Transverse colon (tissue), 4 donors: ENCODE measurements around the gene SLC6A18. TPM values are rescaled to one million over a fixed set of nuclear protein-coding genes. Genes with fewer than 3 reads are reported as not detected.

Experiments used
- DNase-seq: peaks from one replicate; pipeline ENCODE4 v3.0.0-alpha.2; 2019
- H3K27ac ChIP-seq, 4 donors: fragments of 200-600 bp; sonication (generic); 2 replicates each; pipeline ENCODE4 v1.5.1; 2016 to 2018; ENCODE audit warnings: inconsistent platforms in 4 of 4
- H3K27me3 ChIP-seq: fragments of 200-600 bp; sonication (generic); 2 replicates; pipeline ENCODE4 v1.5.1; 2017; ENCODE audit warnings: inconsistent platforms
- H3K36me3 ChIP-seq, 4 donors: fragments of 200-600 bp; sonication (generic); 2 replicates each; pipeline ENCODE4 v1.5.1; 2017 to 2019; ENCODE audit warnings: inconsistent platforms in 4 of 4
- H3K4me1 ChIP-seq, 4 donors: fragments of 200-600 bp; sonication (generic); 2 replicates each; pipeline ENCODE4 v1.5.1; 2017 to 2020; ENCODE audit warnings: inconsistent platforms in 4 of 4
- H3K4me3 ChIP-seq, 4 donors: fragments of 200-600 bp; sonication (generic); 1 replicate in 1 of 4; 2 replicates in 3 of 4; pipeline versions ENCODE4 v1.5.1 to v1.6.1; 2017 to 2019; ENCODE audit warnings: inconsistent platforms in 4 of 4
- H3K9me3 ChIP-seq, 2 donors: fragments of 200-600 bp; sonication (generic); 2 replicates each; pipeline ENCODE4 v1.5.1; 2017 to 2019; ENCODE audit warnings: inconsistent platforms in 2 of 2
- CTCF ChIP-seq, 5 experiments: fragments of 200-600 bp in 3 of 5; fragments of 450-650 bp in 2 of 5; sonication (generic) in 3 of 5; IDR thresholded peaks; 1 replicate in 2 of 5; 2 replicates in 3 of 5; pipeline ENCODE4 v1.5.1; 2016 to 2017; ENCODE audit warnings: antibody characterized with exemption in 5 of 5, inconsistent platforms in 3 of 5, mild to moderate bottlenecking in 2 of 5, moderate library complexity in 1 of 5
- EP300 ChIP-seq: sonication (generic); formaldehyde crosslinking; IDR thresholded peaks from one replicate; pipeline ENCODE4 v1.6.1; 2017; ENCODE audit warnings: antibody characterized with exemption, low read depth
- POLR2A ChIP-seq: fragments of 450-650 bp; IDR thresholded peaks from one replicate; pipeline ENCODE4 v1.6.1; 2016; ENCODE audit warnings: antibody characterized with exemption, mild to moderate bottlenecking, moderate library complexity
- POLR2AphosphoS5 ChIP-seq, 3 donors: sonication (generic); formaldehyde crosslinking; IDR thresholded peaks; one replicate each; pipeline ENCODE4 v1.6.1; 2016; ENCODE audit warnings: antibody characterized with exemption in 3 of 3
- WGBS, 2 donors: methylation state at CpG; one replicate each; pipeline ENCODE4 v1.1.5; 2018; ENCODE audit warnings: low coverage in 1 of 2; 5-methylcytosine and 5-hydroxymethylcytosine counted together
- in situ Hi-C, 4 donors: fragments of 200-750 bp; cut with MboI; loops; one replicate each; pipeline versions ENCODE4 v1.15.0 to v1.15.1; 2017; ENCODE audit warnings: low sequenced_read_pairs in 3 of 4, low pct_ligation_motif_present in 1 of 4, low pct_unique_long_range_greater_than_20kb in 1 of 4
- intact Hi-C: fragments of 100-400 bp; cut with DNase I; formaldehyde crosslinking; loops from one replicate; pipeline ENCODE4 v1.15.1; 2023; ENCODE audit warnings: low total_unique reads
- total RNA-seq, 4 donors: library from RNA; depleted of rRNA; stranded (reverse); fragments of >200 nt; gene quantifications; one replicate each; pipeline ENCODE4 v1.1.0, GENCODE V29; 2016

The SLC6A18 gene
- total RNA-seq, 4 donors from 2014 or later: not detected

DNA sequence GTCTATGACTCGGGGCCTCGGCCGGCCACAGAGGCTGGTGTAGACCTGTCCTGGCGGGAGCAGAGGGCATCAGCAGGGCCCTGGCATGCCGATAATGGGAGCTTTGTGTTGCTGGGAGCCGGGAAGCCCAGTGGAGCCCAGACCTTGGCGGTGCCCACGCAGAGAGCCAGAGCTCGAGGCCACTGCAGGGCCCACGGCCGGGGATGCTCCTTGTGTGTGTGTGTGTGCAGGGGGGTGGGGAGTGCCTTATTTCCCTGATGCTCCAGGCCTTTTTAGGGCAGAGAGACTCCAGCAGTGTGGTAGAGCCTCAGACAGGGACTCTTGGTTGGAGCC, 5.4 kb upstream of the SLC6A18 start:
- Histone ChIP-seq H3K4me1 (no peaks in the 10 kb centered on the region), H3K4me3 (no peak overlapping the region), H3K27me3 (peaks cover 7% of the 10 kb centered on the region), H3K9me3 (no peaks in the 10 kb centered on the region), H3K27ac (no peak overlapping the region), H3K36me3 (no peaks in the 10 kb centered on the region)
- WGBS, 2 donors: 88% methylated on average over 3 of the region's 11 CpGs; no CpG with 5 or more reads in 1 of the 2 donors
- no peak for TF ChIP-seq EP300
- no peak for TF ChIP-seq CTCF (IDR thresholded peaks at IDR 0.05)
- no peak for DNase-seq
- intact Hi-C loops: no loop called here
- in situ Hi-C loops: no loop called here

- no peak for DNase-seq
- in situ Hi-C loops (no loop called here), intact Hi-C loops (no loop called here)
- Histone ChIP-seq H3K4me3 (no peak overlapping the region), H3K27me3 (peaks cover 7% of the 10 kb centered on the region), H3K4me1 (no peaks in the 10 kb centered on the region), H3K27ac (no peak overlapping the region), H3K9me3 (no peaks in the 10 kb centered on the region), H3K36me3 (no peaks in the 10 kb centered on the region)
- WGBS, 2 donors: 86 to 100% methylated on average over 2 to 9 of the region's 9 CpGs
- TF ChIP-seq EP300 (no peak), POLR2AphosphoS5 (IDR thresholded peaks at IDR 0.05) (no peak), CTCF (IDR thresholded peaks at IDR 0.05) (no peak), POLR2A (no peak)
Measured at GRCh38 chr5:1220351-1220750, 4.8 kb upstream of the SLC6A18 start.

DNA sequence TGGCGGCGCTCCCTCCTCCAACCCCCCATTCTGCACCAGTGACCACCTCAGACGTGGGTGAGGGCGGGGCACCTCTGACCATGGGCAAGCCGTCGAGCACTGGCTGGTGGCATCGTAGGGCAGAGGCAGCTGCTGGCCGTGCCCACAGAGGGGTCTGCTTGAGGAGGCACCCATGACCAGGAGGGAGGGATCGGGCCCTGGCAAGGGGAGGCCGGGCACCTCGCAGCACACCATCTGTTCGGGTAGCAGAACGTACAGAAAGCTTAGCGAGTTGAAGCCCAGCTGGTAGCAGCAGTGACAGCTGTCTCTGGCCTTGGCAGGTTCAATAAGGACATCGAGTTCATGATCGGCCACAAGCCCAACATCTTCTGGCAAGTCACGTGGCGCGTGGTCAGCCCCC, 4.3 kb upstream of the SLC6A18 start:
- no peak overlapping the region for H3K27ac ChIP-seq
- peaks cover 7% of the 10 kb centered on the region for H3K27me3 ChIP-seq
- no peak overlapping the region for H3K4me3 ChIP-seq
- in situ Hi-C loops (no loop called here), intact Hi-C loops (no loop called here)
- H3K36me3 ChIP-seq: no peaks in the 10 kb centered on the region
- no peak for DNase-seq
- no peaks in the 10 kb centered on the region for H3K4me1 ChIP-seq
- 93% methylated on average over 17 of the region's 19 CpGs; no CpG with 5 or more reads in 1 of the 2 donors for WGBS, 2 donors
- no peak for TF ChIP-seq CTCF (IDR thresholded peaks at IDR 0.05)
- TF ChIP-seq POLR2AphosphoS5 (IDR thresholded peaks at IDR 0.05): no peak
- TF ChIP-seq EP300: no peak
- TF ChIP-seq POLR2A: no peak
- H3K9me3 ChIP-seq: no peaks in the 10 kb centered on the region

DNA sequence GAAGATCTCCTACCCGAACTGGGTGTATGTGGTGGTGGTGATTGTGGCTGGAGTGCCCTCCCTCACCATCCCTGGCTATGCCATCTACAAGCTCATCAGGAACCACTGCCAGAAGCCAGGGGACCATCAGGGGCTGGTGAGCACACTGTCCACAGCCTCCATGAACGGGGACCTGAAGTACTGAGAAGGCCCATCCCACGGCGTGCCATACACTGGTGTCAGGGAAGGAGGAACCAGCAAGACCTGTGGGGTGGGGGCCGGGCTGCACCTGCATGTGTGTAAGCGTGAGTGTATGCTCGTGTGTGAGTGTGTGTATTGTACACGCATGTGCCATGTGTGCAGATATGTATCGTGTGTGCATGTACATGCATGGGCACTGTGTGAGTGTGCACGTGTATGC, 3.5 kb upstream of the SLC6A18 start:
- WGBS, 2 donors: 88 to 100% methylated on average over 3 to 10 of the region's 10 CpGs
- H3K36me3 ChIP-seq: no peaks in the 10 kb centered on the region
- H3K4me3 ChIP-seq: no peak overlapping the region
- H3K9me3 ChIP-seq: no peaks in the 10 kb centered on the region
- no peak overlapping the region for H3K27ac ChIP-seq
- intact Hi-C loops (no loop called here), in situ Hi-C loops (no loop called here)
- DNase-seq: no peak
- H3K4me1 ChIP-seq: no peaks in the 10 kb centered on the region
- peaks cover 12% of the 10 kb centered on the region for H3K27me3 ChIP-seq
- TF ChIP-seq CTCF (IDR thresholded peaks at IDR 0.05) (no peak), EP300 (no peak), POLR2AphosphoS5 (IDR thresholded peaks at IDR 0.05) (no peak), POLR2A (no peak)
